Stimulated activated naive CD4-positive, alpha-beta T cell treated with Interleukin-2 at 50 U/mL for 16 hours (primary cell): ENCODE measurements around the gene COBLL1.
"Not testable (repeated sequence)": the region's sequence is repeated elsewhere in the genome, so short reads cannot be mapped to it uniquely, and the experiment has no call there.

Source experiments
- DNase-seq: peaks from one replicate; lab custom pipeline; 2025; lab: John Stamatoyannopoulos, UW

The COBLL1 gene

GRCh38 chr2:164789968-164790367 lies 51.7 kb downstream of the COBLL1 start:
- no peak for DNase-seq

DNA sequence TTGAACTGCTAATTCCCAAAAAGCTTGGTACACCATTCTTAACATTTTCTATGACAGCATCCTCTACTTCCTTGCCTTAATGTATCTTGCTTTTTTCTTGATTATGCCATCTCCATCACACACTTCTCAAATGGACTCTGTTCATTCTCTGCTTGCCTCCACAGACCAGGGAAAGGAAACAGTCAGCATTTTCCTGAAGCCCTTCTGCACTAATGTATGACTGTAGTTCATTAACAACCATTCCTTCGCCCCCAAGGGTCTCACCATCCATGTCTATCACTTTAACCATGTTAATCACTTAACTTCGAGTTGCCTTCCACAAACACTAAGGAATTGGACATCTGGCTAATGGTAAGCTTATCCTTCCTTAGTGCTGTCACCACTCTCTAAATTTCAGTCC lies 54.8 kb downstream of the COBLL1 start:
- no peak for DNase-seq

GRCh38 chr2:164785457-164785856 lies 56.2 kb downstream of the COBLL1 start:
- no peak for DNase-seq

DNA sequence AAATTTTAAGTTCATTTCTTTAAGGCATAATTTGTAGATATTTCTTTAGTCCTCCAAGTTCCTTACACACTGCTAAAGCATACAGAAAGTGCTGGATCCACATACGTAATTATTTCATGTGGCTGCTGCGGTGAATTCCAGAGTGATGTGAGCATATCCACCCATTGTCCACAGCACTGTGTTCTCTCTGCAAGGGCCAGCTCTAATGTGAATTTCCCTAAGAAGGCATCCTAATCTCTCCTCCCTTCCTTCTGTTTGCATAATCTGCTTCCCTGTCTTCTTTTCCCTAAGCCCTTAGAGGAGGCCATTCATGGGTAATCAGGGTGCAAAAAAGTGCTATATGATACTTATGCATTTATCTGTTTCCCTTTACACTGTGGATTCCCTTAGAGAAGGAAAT lies 57.2 kb downstream of the COBLL1 start:
- DNase-seq, result no peak

GRCh38 chr2:164782323-164782722 lies 59.3 kb downstream of the COBLL1 start:
- DNase-seq, result no peak

DNA sequence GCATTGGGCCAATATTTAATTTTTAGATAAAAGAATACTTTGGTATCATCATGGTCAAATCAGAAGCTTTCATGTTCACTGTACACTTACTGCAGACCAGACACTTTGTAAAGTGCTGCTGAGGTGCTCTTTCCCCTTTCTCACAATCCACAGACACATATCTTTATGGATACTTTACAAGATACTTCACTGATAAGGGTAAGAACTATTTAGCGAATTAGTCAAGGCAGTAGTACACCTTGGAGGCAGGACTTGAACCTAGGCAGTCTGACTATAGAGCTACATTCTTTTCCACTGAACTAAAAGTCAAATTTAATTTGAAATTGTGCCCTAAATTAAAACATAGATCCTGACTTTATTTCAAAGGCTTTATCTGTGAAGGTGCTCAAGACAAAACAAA lies 60.2 kb downstream of the COBLL1 start:
- DNase-seq, result no peak

DNA sequence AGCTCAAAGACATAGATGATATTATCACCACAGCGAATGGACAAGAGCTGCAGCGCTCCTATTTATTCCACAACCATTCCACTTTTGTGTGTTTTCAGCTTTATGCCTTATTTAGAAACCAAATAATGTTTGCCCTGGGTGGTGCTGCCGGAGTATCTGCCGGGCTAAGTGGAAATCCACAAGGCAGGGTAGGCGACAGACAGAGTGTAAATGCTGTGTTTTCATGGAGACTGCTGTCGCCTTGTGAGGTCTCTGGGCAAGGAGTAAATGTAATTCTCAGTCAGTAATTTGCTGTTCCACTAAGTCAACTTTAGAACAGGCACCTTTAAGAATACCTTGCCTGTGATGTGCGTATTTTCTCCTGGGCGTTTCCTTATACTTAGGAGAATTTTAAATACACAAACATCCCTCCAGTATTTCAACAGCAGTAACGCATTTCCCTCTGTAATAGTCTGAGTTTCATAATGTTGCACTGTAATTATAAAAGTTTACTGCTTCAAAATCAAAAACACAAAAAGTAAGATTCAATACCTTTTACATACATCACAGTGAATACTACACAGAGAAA lies 60.9 kb downstream of the COBLL1 start:
- no peak for DNase-seq

GRCh38 chr2:164779383-164780057 lies 62.1 kb downstream of the COBLL1 start:
- DNase-seq, result no peak

DNA sequence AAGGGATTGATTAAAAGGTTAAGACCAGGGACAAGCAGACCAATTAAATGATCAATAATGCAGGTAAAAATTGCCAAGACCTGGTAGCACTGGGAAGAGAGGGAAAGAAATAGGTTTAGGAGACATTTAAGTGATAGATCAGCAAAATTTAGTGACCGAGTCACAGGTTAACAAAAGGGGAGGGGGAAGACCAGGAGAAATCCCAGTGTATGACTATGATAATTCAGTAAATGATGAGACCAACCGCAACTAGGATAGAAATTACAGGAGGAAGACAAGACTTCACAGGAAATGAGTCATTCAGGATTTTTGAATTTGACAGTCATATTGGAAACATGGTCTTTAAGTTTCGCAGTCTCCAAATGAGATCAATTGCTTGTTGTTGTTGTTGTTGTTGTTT lies 62.9 kb downstream of the COBLL1 start:
- no peak for DNase-seq

GRCh38 chr2:164777847-164778461 lies 63.7 kb downstream of the COBLL1 start:
- no peak for DNase-seq

- DNase-seq, result no peak
Observed at GRCh38 chr2:164773635-164774034, 68.0 kb downstream of the COBLL1 start.

DNA sequence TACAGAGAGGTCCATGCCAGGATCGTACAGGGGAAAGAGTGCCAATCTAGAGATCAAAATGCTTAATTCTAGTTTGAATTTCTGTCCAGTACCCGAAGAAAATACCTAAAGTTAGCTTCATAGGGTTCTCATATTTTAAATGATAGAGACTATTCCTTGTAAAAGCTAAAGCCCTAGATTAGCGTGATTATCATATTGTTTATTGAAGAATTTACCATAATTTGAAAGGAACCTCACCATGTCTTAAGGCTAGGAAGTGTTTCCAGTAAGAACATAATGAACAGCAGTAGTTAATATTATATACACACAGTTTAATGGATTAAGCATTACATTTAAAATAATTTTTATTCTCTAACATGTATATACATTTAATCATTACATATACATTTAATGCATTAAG lies 68.5 kb downstream of the COBLL1 start:
- no peak for DNase-seq

DNA sequence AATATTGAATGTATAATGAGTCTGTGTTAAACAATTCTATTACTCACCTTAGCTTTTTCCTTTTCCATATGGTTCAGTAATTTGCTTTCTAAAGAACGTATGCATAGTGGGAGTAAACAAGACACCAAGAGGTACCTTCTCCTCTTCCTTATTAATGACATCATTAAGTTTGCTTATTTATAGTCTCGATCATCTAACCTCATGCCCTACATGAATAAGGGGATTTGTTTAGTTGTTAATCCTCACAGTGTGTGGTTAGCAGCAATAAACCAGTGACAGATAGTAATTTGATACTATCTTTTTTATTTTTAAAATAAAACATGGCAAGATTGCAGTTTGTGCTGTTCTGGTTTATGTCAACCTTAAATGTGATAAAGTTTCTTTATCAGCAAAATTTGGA lies 69.7 kb downstream of the COBLL1 start:
- no peak for DNase-seq

- no peak for DNase-seq
Observed at GRCh38 chr2:164770421-164770916, 71.2 kb downstream of the COBLL1 start.

DNA sequence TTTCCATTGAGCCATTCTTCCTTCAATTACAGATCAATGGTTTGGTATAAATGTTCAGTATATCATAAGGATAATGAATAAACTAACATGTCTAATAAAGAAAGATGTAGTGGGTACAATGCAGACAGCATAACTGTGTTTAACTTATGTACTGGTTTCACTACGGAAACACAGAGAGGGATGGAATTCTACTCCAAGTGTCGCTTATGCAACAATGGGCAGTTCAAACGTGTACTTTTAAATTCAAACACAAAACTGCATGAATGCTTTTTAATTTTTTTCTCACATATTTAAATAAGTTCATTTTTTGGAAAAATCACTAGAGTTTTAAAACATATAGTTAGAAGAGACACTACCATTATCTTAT lies 74.7 kb downstream of the COBLL1 start:
- no peak for DNase-seq

DNA sequence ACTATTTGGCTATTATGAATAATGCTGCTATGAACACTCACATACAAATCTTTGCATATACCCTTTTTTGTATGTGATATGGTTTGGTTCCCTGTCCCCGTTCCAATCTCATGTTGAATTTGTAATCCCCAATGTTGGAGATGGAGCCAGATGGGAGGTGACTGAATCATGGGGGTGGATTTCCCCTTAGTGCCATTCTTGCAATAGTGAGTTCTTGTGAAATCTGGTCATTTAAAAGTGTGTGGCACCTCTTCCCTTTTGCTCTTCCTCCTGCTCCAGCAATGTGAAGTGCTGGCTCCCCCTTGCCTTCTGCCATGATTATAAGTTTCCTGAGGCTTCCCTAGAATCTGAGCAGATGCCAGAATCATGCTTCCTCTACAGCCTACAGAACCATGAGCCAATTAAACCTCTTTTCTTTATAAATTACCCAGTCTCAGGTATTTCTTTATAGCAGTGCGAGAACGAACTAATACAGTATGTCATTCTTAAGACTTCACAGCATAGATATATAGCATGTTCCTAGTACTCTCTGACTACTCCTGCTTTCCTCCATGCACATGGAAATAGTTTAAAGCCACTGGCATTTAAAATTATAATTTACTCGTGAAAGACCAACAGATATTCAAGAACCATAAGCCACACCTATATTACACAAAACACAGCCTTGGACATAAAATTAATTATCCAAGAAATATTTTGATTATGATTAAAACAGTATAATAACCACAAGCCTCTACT lies 75.2 kb downstream of the COBLL1 start:
- DNase-seq, result no peak

DNA sequence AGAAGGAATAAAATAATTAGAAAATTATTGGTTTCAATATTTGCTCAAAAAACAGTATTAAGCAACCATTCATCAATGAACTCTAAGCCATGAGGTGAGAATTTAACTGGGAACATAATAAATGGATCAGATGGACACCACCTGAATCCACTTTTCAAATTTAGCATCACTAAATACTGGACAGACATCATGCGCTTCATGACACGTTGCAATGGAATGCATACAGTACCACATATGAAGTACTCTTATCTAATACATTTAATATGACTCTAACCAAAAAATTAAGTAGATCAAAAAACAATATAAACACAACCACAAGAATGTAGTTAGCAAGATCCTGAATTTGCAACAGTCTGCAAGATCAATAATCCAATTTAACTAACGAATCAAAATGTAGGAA lies 76.6 kb downstream of the COBLL1 start:
- no peak for DNase-seq

DNA sequence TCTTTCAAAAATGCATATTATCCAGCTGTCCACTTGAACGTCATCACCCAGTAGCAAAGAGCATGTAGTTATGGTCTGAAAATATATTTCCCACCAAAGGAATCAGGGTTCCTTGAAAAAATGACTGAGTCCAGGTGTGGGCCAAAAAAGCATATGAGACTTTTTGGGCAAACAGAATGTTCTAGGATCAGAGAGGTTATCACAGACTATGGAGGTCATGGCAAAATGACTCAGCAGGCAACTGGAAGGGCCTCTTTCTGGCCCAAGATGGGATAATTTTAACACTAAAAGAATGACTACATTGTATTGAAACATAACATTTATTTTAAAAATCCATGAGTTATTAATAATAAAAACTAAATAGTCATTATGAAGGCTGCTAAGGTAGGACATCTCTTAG lies 77.1 kb downstream of the COBLL1 start:
- no peak for DNase-seq

- DNase-seq, result no peak
Observed at GRCh38 chr2:164763431-164763830, 78.2 kb downstream of the COBLL1 start.

DNA sequence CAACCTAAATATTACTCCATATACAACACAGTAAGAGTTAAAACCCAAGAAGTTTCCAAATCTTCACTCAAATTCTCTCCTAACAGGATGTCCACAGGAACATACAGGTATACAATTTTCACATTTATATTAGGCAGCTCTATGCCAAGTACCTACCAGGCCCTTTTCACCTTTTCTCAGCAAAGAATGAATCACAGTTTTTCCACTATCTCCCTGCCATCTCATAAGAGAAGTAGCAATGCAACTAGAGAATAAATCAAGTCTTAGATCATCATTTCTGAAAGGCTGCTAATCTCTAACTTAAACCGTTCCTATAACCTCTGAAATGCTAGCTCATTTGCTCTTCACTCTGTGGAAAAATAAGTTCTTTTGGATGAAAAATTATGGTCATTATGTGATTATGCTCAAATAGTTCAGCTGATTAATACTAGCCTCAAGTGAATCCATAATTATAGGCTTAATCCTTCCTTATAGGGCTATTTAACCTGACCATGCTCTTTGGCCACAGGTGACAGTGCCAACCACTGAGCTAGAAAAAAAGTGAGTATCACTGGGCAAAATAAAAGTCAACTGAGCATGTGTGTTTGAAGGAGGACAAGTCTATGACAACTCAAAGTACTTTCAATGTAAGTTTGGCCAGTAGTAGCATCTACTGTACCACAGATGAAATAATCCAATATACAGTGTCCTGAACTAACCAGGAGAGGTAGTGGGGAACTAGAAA lies 79.7 kb downstream of the COBLL1 start:
- no peak for DNase-seq

GRCh38 chr2:164761201-164761600 lies 80.4 kb downstream of the COBLL1 start:
- not testable (repeated sequence) for DNase-seq

GRCh38 chr2:164760179-164760578 lies 81.4 kb downstream of the COBLL1 start:
- DNase-seq, result no peak
